ENCODE data around the gene PRKAG3.
"Not testable (repeated sequence)": the region's sequence is repeated elsewhere in the genome, so short reads cannot be mapped to it uniquely, and the experiment has no call there.

Gene PRKAG3

DNA sequence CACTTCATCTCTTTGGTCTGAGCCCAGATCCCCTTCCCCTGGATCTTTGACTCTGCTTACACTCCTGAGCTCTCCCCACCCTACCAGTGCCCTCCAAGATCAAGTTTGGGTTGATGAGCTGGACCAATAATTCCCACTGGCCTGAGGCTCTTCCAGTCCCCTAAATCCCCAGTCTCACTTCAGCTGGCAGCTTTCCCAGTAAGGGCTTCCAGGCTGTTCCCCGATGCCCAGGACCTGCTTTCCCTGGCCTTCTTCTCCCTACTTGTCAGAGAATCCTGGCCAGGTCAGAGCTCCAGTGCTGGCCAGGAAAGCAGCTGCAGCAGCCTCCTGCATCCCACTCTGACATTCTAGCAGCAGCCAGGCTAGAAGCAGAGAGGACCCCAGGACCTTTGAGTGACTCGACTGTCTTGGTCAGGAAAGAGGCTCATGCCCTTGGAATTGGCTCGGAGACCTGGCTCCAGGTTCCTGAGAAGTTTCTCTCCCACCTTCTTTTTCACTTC, 31.5 kb upstream of the PRKAG3 start:
- no peak for DNase-seq (ENCODE audit: low read depth in 2 of 2, low spot score in 1 of 2)

DNA sequence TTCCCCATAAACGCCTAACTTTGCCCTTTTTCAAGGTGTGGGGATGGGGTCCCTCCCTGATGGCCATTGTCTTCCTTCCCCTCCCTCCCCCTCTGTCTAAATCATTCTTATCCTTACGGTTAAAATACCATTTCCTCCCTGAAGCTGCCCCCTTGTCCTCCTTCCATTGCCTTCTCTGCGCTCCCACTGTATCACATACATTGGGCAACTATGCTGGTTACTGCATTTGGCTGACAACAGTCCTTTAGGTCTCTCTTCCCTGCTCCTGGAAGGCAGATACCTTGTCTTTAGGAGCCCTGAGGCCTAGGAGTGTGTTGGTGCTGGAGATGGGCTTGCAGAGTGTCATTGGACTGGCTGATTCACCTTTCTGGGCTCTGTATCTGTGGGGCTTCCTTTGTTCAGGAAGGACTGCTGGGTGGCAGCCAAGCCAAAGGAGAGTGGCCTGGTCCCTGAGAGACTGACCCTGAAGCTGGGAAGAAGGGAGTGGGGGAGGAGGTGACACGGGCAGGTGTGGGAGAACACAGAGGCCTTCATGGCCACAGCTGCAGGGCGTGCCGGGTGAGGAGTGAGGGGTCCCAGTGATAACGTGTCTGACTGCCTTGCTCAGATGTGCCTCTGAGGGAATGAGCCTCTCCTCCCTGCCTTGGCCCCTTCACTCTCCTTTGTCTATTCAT, 30.2 kb upstream of the PRKAG3 start:
- DNase-seq (ENCODE audit: low read depth in 2 of 2, low spot score in 1 of 2), result no peak

GRCh38 chr2:218860950-218861381, 29.4 kb upstream of the PRKAG3 start:
- DNase-seq (ENCODE audit: low read depth in 2 of 2, low spot score in 1 of 2), result no peak

DNA sequence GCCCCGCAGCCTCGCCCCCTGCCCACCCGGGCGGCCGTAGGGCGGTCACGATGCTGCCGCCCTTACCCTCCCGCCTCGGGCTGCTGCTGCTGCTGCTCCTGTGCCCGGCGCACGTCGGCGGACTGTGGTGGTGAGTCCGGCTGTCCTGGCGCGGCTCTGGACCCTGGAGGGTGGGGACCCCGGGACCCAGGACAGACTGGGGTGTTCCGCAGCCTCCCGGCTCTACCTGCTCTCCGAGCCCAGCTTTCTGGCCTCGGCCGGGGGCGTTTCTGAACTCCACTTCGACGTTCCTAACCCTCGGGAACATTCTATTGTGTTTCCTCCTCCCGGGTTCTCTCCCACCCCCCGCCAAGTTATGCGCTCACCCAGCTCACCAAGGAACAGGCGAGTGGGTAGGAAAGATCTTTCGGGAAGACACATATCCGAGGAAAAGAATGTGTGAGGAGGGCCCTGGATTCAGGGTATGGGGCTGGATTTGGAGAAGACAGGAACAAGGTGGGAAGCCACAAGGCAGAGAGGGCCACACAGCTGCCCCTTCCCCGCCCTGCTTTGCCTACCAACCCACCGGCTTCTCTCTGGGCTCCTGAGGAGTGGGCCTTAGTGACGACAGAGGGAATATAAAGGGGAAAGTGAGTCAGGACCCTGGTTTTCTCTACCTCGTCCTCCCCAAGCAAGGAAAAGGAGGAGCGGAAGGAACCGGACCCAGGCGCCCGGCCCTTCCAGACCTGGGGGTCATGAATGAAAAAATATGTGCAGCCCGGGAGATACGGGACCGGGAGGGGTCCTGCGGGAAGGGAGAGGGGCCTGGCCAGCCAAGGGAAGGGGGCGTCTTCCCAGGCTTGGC, 28.6 kb upstream of the PRKAG3 start:
- DNase-seq (ENCODE audit: low read depth in 2 of 2, low spot score in 1 of 2), result no peak

GRCh38 chr2:218859556-218859987, 28.0 kb upstream of the PRKAG3 start, which contains the start of gene WNT6:
Gene WNT6 (plus strand): TSS chr2:218859805. CDS start chr2:218860038, 233 bp downstream.
- no peak for DNase-seq (ENCODE audit: low read depth in 2 of 2, low spot score in 1 of 2)

DNA sequence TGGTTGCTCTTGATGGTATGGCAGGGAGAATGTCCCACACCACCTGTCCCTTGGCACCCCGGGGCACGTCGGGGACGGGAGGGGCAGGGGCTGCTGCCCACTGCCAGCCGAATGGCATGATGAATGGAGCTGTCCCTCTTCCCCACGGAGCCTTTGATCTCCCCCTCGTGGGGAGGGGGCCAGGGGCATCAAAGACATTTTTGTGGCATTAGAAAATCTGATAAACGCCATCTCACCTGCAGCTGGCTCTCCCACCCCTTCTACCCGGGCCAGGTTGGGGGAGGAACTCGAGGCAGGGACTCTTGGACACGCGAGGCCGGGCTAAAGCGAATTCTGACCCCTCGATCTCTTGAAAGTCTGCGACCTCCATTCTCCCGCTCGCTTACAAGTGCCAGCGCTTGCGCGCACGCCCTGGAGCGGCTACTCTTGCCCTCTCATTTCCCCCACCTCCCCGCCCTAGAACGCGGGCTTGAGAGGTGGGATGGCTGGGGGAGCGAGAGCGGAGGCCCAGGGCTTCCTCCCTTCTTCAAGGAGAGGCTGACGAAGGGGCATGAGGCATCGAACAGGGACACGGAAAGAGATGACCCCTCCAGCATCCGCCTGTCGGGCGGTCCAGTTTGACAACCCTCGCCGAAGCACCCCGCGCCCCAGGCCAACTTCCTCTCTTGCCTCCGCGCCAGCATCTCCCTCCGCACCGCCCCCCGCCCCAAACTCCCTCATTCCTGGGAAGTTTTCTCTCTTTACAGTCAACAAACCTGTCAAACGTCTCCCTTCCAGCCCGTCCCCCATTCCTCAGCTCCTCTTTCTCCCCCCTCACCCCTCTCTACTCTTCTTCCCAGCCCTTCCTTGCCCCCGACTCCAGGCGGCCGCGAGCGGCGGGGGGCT, 27.3 kb upstream of the PRKAG3 start:
- DNase-seq (ENCODE audit: low read depth in 2 of 2, low spot score in 1 of 2), result no peak

DNA sequence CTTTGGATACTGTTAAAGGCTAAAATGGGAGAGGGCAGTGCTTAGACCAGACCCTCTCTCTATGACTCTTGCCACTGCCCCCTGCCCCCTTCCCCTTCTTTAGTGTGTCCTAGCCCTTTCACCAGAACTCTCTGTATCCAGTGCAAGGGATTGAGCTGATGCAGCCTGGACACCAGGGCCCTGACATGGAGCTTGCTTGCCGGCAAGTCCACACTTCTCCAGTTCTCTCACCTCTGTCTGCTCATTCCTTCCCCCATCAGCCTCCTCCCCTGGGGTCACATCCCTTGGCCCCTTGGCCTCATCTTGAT, 26.5 kb upstream of the PRKAG3 start:
- no peak for DNase-seq (ENCODE audit: low read depth in 2 of 2, low spot score in 1 of 2)

- DNase-seq (ENCODE audit: low read depth in 2 of 2, low spot score in 1 of 2), result no peak
Measured at GRCh38 chr2:218857371-218858137, 26.0 kb upstream of the PRKAG3 start.

- no peak for DNase-seq (ENCODE audit: low read depth in 2 of 2, low spot score in 1 of 2)
Measured at GRCh38 chr2:218856896-218857243, 25.3 kb upstream of the PRKAG3 start.

DNA sequence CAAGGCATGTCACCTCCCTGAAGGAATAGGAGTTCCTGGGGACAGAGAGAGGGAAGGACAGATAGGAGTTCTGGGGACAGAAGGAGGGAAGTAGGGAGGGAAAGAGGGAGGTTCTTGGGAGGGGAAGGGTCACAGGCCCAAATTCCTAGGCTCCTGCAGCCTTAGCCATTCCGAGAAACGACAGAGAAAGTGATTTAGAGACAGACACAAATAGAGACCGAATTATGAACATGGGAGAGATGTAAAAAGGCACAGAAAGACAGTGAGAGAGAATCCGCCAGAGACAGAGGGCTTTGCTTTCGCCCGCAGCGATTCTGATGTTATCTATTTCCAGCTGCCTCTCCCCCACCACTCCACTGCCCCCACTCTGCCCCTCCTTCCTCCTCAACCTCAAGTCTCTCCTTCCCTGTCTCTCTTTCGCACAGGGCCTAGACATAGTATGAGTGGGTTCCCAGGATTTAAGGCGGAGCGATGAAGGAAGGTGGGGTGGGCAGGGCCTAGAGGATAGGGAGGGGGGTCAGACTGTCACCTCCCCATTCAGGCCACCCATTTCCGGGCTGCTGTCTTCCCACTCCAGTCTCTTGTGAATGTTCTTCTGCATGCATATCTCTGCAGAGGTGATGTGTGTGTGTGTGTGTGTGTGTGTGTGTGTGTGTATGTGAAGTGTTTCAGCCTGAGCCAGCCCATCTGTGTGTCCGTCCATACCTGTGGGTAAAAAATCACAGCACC, 24.7 kb upstream of the PRKAG3 start:
- no peak for DNase-seq (ENCODE audit: low read depth in 2 of 2, low spot score in 1 of 2)

DNA sequence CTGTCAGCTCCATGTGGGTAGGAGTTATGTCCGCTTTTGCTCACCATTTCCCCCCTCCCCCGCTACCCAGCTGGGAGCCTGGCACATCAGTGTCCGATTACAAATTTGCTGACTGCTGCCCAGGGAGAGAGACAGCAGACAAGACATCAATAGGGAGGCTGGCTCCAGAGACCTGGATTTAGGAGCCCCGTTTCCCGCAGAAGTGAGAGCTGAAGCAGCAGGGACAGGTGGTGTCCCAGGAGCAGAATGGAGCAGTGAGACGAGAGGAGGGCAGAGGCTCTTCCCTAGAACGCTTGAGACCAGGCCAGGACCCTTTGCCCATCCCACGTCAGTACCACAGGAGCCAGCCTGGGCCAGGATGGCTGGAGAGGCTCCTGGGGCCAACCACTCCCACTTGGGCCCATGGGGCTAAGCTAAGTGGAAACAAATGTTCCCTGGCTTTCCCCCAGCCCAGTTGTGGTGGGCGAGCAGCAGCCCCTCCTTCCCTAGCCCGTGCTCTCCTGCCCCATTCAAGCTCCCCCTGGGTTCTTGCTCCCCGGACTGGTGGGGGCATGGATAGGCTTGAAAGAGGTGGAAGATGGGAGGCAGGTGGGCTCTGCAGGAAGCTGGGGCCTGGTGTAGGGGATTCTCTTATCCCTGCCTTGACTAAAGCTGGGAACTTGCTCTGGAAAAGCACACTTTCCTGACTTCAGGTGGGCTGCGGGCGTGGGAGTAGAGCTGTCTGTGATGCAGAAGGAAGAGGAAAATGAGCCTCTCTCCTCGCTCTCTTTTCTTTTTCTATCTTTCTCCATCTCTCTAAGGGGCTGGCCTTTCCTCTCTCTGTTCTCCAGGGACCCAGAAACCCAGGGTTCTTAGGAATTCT, 23.9 kb upstream of the PRKAG3 start:
- DNase-seq (ENCODE audit: low read depth in 2 of 2, low spot score in 1 of 2), result no peak

DNA sequence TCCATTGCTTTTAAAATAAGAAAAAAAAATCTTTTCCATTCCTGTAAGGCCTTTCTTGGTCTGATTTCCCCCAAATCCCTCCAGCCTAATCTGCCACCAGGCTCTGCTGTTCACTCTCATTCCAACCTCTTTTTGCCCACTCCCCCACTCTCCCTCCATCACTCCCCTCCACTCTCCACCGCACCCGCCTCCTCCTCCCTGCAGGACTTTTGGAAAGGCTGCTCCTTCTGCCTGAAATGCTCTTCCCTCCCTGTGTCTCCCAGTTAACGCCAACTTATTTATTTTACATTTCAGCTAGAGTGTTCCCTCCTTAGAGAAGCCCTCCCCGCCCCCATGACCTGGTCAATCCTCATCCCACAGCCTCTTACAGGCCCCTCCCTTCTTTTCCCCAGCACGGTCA, 23.3 kb upstream of the PRKAG3 start:
- DNase-seq (ENCODE audit: low read depth in 2 of 2, low spot score in 1 of 2), result no peak

DNA sequence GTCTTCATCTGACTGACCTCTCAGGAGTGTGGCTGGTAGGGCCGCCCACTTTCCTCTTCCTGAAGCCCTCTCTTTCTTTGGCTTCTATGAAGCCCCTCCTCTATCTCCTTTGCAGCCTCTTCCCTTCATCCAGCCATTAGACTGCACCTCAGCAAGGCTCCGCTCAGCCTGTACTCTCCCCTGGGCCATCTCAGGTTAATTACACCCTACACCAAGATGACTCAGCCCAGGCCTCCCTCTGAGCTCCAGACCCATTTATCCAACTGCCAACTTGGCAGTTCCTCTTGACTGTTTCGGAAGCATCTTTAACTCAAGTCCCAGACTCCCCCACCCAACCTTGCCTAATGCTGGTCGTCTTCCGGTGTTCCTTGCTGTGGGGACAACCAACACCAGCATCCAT, 22.2 kb upstream of the PRKAG3 start:
- DNase-seq (ENCODE audit: low read depth in 2 of 2, low spot score in 1 of 2), result no peak

DNA sequence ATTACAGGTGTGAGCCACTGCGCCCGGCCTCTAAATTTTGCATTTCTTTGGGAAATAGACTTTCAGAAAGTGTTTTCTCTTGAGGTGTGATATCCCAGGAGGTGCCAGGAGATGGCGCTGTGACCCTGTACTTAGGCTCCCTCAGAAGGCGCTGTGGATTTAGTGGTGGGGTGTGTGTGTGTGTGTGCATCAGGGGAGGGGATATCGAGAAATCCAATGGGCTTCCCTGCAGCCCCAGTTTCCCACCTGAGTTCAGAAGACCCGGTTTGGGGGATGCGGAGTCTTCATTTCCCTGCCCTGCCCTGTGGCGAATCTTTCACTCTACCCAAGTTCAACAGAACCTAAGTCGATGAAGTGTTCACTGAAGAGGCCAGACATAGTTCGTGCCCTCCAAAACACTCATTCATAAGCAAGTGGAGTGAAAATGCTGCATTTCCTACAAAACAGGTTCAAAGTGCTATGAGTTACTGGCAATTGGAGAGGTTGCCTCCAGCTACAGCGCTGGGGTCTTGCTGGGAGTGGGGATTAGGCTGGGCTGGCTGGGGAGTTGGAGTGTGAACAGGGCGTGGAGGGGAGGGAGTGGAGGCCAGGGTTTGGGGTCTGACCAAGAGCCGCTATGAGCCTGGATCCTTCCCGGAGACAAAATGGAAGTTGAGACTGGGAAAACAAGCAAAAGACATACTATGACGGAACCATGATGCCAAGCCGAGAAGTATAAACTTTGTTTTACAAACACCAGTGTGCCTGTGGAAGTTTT, 21.5 kb upstream of the PRKAG3 start:
- peak; percentile 26 to 53 for DNase-seq (ENCODE audit: low read depth in 2 of 2, low spot score in 1 of 2)

DNA sequence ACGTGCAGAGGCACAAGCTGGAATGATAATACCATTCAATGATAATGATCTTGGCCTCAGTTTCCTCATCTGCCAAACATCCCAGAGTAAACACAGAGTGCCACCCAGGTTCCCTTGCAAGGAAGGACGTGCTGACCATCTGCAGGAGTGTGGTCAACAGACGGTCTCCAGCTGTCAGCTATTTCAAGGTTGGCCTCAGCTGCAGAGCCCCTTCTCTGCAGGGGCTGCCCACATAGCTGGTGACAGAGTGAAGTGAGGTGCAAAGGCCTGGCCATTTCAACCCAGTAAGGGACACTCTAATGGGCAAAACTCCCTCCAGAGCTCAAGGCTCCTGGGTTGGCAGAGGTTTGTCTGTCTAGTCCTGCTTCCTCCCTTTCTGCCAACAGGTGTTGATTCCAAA, 19.7 kb upstream of the PRKAG3 start:
- no peak for DNase-seq (ENCODE audit: low read depth in 2 of 2, low spot score in 1 of 2)

GRCh38 chr2:218850796-218851195, 19.2 kb upstream of the PRKAG3 start:
- no peak for DNase-seq (ENCODE audit: low read depth in 2 of 2, low spot score in 1 of 2)

DNA sequence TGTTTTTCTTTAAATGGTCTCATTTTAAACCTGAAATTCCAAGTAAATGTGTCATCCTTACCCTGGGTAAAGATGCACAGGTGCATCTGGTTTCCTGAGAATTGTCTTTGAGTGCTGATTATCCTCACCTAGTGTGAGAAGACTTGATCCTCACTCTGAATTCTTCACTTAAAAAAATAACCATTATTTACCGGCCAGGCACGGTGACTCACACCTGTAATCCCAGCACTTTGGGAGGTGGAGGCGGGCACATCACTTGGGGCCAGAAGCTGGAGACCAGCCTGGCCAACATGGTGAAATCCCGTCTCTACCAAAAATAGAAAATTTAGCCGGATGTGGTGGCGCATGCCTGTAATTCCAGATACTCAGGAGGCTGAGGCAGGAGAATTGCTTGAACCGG, 18.1 kb upstream of the PRKAG3 start:
- no peak for DNase-seq (ENCODE audit: low read depth in 2 of 2, low spot score in 1 of 2)

DNA sequence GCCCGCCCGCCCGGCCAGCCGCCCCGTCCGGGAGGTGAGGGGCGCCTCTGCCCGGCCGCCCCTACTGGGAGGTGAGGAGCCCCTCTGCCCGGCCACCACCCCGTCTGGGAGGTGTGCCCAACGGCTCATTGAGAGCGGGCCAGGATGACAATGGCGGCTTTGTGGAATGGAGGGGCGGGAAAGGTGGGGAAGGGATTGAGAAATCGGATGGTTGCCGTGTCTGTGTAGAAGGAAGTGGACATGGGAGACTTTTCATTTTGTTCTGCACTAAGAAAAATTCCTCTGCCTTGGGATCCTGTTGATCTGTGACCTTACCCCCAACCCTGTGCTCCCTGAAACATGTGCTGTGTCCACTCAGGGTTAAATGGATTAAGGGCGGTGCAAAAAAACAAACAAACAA, 15.4 kb upstream of the PRKAG3 start:
- DNase-seq (ENCODE audit: low read depth in 2 of 2, low spot score in 1 of 2), result not testable (repeated sequence)
